HG03097 (cell line): ENCODE data around the gene CCN6.
"Not testable (repeated sequence)": the region's sequence is repeated elsewhere in the genome, so short reads cannot be mapped to it uniquely, and the experiment has no call there.

ENCODE experiments used
- ATAC-seq: cut with Tn5 transposase; IDR thresholded peaks from one replicate; pipeline ENCODE4 v1.9.1; 2021; ENCODE audit not compliant: unreplicated experiment, low FRiP score

The CCN6 gene

DNA sequence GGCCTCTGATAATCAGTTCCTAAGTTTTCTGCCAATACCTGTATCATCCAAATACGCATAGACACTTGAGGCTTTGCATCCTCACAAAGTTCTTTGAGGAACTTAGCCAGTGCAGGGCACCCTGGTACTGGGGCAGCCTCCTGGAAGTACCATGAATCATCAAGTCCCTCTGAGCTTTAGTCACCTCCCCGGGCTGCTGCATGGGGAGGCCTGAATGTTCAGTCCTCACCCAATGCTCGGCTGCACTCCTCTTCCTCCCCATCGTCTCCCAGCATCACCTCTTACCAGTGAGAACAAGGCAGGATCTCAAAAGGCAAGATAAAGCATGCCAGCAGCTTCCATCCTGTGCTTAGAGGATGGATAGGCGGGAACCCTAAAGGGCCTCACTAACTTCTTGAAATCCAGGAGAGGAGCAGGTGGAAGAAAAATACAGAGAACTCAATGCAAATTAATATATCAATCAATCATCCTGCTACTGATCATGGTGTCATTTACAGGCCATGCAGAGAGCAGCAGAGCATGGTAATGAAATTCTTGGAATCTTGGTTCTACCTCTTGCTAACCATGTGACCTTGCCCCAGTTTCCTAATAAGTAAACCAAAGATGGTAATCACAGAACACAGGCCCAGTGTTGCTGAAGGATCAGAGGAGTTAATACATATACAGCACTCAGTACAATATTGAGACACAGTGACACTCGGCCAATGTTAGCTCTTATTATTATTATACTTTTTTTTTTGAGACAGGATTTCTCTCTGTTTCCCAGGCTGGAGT, 4.7 kb upstream of the CCN6 start:
- ATAC-seq: no peak

GRCh38 chr6:112049996-112050395, 3.9 kb upstream of the CCN6 start:
- no peak for ATAC-seq

GRCh38 chr6:112050429-112050828, 3.5 kb upstream of the CCN6 start:
- no peak for ATAC-seq

GRCh38 chr6:112051251-112051740, 2.6 kb upstream of the CCN6 start:
- not testable (repeated sequence) for ATAC-seq

DNA sequence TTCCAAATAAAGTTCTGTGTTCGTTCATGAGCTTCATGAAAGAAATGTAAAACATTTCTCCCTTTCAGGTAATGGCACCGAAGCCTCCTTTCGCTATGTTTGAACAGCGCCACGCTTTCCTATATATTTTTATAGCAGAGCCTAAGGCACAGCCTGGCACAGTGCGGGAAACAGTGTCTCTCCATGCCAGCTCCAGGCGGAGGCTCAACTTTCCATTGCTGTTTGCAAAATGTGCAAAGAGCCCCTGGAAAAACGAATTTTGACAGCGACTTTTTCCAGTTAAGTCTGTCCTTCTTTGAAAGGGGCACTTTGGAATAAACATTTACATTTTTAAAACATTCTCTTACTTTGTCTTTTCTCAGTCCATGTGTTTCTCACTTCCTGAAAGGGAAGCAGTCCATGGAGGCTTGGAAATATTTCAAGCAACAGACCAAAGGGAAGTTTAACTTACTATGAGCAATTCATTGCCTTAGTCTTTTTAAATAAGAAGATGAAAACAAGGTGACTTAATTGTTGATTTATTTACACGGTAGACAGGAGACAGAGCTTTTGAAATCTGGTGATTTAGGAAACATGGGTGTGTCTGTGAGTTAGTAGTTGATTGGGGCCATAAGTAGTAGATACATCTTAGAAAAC, 769 bp downstream of the CCN6 start:
- no peak for ATAC-seq

DNA sequence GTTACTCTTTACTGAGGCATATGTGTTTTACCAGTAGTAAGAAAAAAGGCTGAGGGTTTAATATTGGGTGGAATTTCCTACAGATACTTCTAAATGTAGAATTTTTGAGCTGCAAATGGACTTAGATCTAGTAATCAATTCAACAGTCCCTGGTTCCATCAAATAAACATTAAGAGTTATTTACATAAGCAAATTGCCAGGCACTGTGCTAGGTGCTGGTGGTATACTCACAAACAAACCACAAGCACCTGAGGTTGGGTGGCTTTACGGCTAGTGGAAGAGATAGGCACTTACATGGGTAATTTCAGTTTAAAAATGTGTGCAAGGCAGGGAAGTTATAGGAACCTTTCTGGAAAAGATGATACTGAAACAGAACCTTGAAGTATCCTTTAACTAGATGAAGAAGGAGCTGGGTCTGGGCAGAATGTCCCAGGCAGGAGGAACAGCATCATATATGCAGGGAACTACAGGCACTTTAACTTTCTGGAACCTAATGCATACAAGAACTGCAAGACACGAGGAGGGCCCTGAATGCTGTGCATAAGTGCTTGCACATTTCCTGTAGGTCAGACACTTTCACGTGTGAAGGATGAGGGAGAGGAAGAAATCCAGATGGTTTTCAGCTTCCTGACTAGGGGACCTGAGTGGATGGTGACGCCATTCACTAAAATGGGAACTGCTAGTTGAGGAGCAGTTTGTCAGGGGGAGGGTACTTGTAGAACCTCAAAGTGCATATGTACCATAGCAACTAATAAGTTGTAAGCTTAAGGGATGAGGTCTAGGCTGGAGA, 4.5 kb downstream of the CCN6 start:
- ATAC-seq: no peak

DNA sequence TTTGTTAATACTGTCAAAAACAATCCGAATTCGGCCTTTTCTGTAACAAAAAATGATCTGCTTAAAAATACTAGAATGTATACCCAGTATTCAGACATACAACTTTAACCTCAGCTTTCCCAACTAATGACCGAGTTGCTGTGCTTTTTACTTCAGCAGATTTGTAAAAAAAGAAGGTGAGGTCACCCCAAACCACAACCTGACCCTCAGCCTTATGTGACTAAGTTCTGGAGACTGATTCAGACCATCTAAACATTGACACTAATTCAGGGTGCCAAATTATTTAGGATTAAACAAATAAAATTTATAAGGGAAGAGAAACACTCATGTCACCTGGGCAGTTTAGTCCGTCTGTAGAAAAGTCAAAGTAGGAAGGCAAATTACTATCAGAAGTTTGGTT, 7.7 kb downstream of the CCN6 start:
- no peak for ATAC-seq

GRCh38 chr6:112062966-112063365, 9.1 kb downstream of the CCN6 start:
- ATAC-seq: no peak

- ATAC-seq: no peak
Observed at GRCh38 chr6:112065426-112065986, 11.6 kb downstream of the CCN6 start.

DNA sequence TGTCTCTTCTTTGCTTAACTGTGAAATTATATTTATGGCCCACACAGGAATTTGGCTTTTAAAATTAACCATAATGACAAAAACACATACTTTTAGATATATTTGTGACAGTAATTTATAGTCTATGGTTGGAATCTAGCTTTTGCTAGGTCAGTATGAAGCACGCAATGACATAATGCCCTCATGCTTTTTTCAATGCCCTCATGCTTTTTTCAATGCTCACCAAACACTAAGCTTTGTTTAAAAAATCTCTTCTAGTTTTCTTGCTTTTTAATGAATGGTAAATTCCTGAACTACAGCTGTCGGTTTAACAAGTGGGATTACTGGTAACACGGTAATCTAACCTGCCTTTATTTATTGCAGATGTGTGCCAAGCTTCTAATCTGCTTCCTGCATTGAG, 12.7 kb downstream of the CCN6 start:
- ATAC-seq: no peak

DNA sequence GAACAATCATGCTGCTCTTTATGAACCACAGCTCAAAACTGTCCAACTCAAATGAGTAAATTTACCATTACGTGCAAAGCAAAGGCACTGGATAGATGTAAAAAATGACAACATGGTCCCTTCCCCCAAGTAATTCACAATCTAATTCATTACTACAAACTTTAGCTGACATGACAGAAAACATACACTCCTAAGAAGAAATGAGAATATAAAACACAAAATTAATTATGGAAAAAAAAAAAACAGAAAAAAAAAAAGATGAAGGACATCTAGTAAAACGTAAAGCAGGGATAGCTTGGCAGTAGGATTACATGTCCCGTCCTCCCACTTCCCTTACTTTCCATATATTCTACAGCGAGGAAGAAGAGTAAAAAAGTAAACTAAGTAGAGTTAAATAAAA, 27.7 kb downstream of the CCN6 start:
- ATAC-seq: no peak

- no peak for ATAC-seq
Observed at GRCh38 chr6:112085286-112086065, 31.6 kb downstream of the CCN6 start.

DNA sequence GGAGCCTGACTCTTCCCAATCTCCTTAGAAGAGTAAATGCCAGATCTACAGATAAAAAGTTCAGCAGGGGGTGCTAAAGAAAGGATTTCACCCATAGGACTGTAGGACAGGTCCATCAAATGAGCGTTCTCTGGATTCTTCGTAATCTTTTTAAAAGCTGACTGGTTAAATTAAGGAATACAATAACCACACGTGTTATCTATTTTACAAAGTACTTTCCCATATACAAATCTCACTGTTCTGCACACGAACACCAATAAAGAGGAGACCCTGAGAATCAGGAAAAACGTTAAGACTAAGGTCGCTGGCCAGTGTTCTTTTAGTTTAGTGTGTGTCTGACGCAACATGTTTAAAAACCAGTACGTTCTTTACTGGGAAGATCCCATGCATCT, 32.8 kb downstream of the CCN6 start:
- ATAC-seq: no peak

DNA sequence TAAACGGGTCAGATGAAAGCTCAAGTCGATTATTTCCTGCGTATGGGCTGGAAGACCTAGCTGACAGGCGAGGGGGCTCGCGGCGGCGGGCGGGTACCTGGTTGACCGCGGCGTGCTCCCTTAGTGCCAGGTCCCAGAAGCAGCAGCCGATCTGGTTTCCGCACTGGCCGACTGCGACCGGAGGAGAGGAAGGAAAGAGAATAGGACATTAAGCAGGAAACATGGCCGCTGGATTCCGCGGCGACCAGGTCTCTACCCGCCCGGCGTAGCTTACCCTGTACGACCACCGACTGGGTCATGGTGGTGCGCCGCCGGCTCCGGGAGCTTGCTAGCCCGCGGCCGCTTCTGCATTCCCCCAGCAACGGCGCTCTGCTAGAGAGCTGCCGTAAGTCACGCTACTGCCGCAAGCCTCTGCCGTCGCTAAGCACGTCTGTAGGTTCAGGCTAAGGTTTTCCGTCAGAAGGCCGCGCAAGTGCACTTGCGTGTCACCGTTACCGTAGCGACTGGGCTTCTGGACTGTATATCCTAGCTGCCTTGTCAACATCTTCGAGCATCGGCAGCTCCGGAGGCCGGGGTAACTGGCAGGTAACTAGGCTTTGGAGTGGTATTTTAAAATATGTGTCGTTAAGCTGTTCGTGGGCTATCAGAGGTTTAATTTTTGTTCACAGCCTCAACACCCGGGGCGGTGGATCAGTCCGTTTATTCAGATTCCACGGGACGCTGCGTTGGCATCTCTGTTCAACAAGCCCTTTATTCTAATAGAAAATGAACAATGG, 33.4 kb downstream of the CCN6 start, which contains the start of the genes FAM229B and TUBE1:
Gene FAM229B (plus strand): TSS at position 456 of the 776 bp plus-strand sequence. CDS start 11,693 bp downstream, outside the sequence.
Gene TUBE1 (minus strand): TSS at position 347 of the 776 bp plus-strand sequence. CDS start 48 bp downstream, at position 299.
- peak; percentile 98 for ATAC-seq

DNA sequence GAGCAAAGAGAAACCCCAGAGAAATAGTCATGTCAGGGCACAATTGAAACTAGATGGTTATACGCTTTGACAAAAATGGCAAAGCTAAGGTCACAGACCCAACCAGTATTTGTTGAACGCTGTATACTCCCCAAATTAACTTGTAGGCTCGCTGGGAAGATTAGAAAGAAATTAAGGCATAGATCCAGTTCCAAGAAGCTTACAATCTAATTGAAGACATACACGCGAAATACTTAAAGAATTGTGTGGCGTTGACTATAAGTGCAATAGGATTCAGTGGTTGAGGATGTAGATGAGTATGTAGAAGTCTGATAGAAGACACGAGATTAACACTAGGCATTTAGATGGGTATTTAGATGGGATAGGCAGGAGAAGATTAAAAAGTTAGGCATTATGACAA, 34.0 kb downstream of the CCN6 start:
- ATAC-seq: no peak

- ATAC-seq: no peak
Observed at GRCh38 chr6:112096901-112097300, 43.0 kb downstream of the CCN6 start.

- ATAC-seq: no peak
Observed at GRCh38 chr6:112100561-112100960, 46.7 kb downstream of the CCN6 start.

DNA sequence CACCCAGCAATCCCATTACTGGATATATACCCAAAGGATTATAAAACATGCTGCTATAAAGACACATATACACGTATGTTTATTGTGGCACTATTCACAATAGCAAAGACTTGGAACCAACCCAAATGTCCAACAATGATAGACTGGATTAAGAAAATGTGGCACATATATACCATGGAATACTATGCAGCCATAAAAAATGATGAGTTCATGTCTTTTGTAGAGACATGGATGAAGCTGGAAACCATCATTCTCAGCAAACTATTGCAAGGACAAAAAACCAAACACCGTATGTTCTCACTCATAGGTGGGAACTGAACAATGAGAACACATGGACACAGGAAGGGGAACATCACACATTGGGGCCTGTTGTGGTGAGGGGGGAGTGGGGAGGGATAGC, 52.1 kb downstream of the CCN6 start:
- ATAC-seq: not testable (repeated sequence)

GRCh38 chr6:112106562-112106961, 52.7 kb downstream of the CCN6 start:
- no peak for ATAC-seq
